ENCODE data around the gene VNN1.
"Not testable (repeated sequence)": the region's sequence is repeated elsewhere in the genome, so short reads cannot be mapped to it uniquely, and the experiment has no call there.

VNN1 gene

GRCh38 chr6:132686531-132686930 lies 27.3 kb downstream of the VNN1 start:
- Histone ChIP-seq H3K4me1 (ENCODE audit: control insufficient read depth, insufficient read depth, low read length) (no peaks in the 10 kb centered on the region), H3K4me3 (ENCODE audit: low read length) (no peak overlapping the region), H3K9ac (ENCODE audit: low read length) (no peak overlapping the region), H3K36me3 (ENCODE audit: control insufficient read depth, insufficient read depth, low read length) (no peaks in the 10 kb centered on the region), H3K27ac (ENCODE audit: low read depth, low read length) (no peak overlapping the region), H3K27me3 (ENCODE audit: control insufficient read depth, insufficient read depth, low read length) (no peaks in the 10 kb centered on the region)

GRCh38 chr6:132685009-132685408 lies 28.8 kb downstream of the VNN1 start:
- Histone ChIP-seq H3K4me1 (ENCODE audit: control insufficient read depth, insufficient read depth, low read length) (no peaks in the 10 kb centered on the region), H3K36me3 (ENCODE audit: control insufficient read depth, insufficient read depth, low read length) (no peaks in the 10 kb centered on the region), H3K27me3 (ENCODE audit: control insufficient read depth, insufficient read depth, low read length) (no peaks in the 10 kb centered on the region), H3K9ac (ENCODE audit: low read length) (no peak overlapping the region), H3K4me3 (ENCODE audit: low read length) (no peak overlapping the region), H3K27ac (ENCODE audit: low read depth, low read length) (no peak overlapping the region)

- Histone ChIP-seq H3K4me3 (ENCODE audit: low read length) (no peak overlapping the region), H3K27ac (ENCODE audit: low read depth, low read length) (no peak overlapping the region), H3K4me1 (ENCODE audit: control insufficient read depth, insufficient read depth, low read length) (no peaks in the 10 kb centered on the region), H3K36me3 (ENCODE audit: control insufficient read depth, insufficient read depth, low read length) (no peaks in the 10 kb centered on the region), H3K27me3 (ENCODE audit: control insufficient read depth, insufficient read depth, low read length) (no peaks in the 10 kb centered on the region), H3K9ac (ENCODE audit: low read length) (no peak overlapping the region)
Observed at GRCh38 chr6:132684272-132684671, 29.6 kb downstream of the VNN1 start.

GRCh38 chr6:132683543-132683942 lies 30.3 kb downstream of the VNN1 start:
- no peaks in the 10 kb centered on the region for H3K4me1 ChIP-seq (ENCODE audit: control insufficient read depth, insufficient read depth, low read length)
- H3K4me3 ChIP-seq (ENCODE audit: low read length) = no peak overlapping the region
- no peak overlapping the region for H3K27ac ChIP-seq (ENCODE audit: low read depth, low read length)
- H3K36me3 ChIP-seq (ENCODE audit: control insufficient read depth, insufficient read depth, low read length) = no peaks in the 10 kb centered on the region
- H3K27me3 ChIP-seq (ENCODE audit: control insufficient read depth, insufficient read depth, low read length) = no peaks in the 10 kb centered on the region
- H3K9ac ChIP-seq (ENCODE audit: low read length) = no peak overlapping the region

GRCh38 chr6:132679094-132679493 lies 34.8 kb downstream of the VNN1 start:
- not testable (repeated sequence) for H3K4me3 ChIP-seq (ENCODE audit: low read length); H3K9ac ChIP-seq (ENCODE audit: low read length); H3K27ac ChIP-seq (ENCODE audit: low read depth, low read length); H3K36me3 ChIP-seq (ENCODE audit: control insufficient read depth, insufficient read depth, low read length); H3K27me3 ChIP-seq (ENCODE audit: control insufficient read depth, insufficient read depth, low read length); H3K4me1 ChIP-seq (ENCODE audit: control insufficient read depth, insufficient read depth, low read length)

- Histone ChIP-seq H3K4me1 (ENCODE audit: control insufficient read depth, insufficient read depth, low read length) (no peaks in the 10 kb centered on the region), H3K9ac (ENCODE audit: low read length) (no peak overlapping the region), H3K27me3 (ENCODE audit: control insufficient read depth, insufficient read depth, low read length) (no peaks in the 10 kb centered on the region), H3K27ac (ENCODE audit: low read depth, low read length) (no peak overlapping the region), H3K4me3 (ENCODE audit: low read length) (no peak overlapping the region), H3K36me3 (ENCODE audit: control insufficient read depth, insufficient read depth, low read length) (no peaks in the 10 kb centered on the region)
Observed at GRCh38 chr6:132675749-132676148, 38.1 kb downstream of the VNN1 start.

- Histone ChIP-seq H3K27me3 (ENCODE audit: control insufficient read depth, insufficient read depth, low read length) (no peaks in the 10 kb centered on the region), H3K36me3 (ENCODE audit: control insufficient read depth, insufficient read depth, low read length) (no peaks in the 10 kb centered on the region), H3K4me1 (ENCODE audit: control insufficient read depth, insufficient read depth, low read length) (no peaks in the 10 kb centered on the region), H3K4me3 (ENCODE audit: low read length) (no peak overlapping the region), H3K9ac (ENCODE audit: low read length) (no peak overlapping the region), H3K27ac (ENCODE audit: low read depth, low read length) (no peak overlapping the region)
Observed at GRCh38 chr6:132675002-132675401, 38.9 kb downstream of the VNN1 start.

- no peak overlapping the region for H3K4me3 ChIP-seq (ENCODE audit: low read length)
- no peaks in the 10 kb centered on the region for H3K36me3 ChIP-seq (ENCODE audit: control insufficient read depth, insufficient read depth, low read length)
- no peak overlapping the region for H3K27ac ChIP-seq (ENCODE audit: low read depth, low read length)
- no peaks in the 10 kb centered on the region for H3K4me1 ChIP-seq (ENCODE audit: control insufficient read depth, insufficient read depth, low read length)
- no peak overlapping the region for H3K9ac ChIP-seq (ENCODE audit: low read length)
- no peaks in the 10 kb centered on the region for H3K27me3 ChIP-seq (ENCODE audit: control insufficient read depth, insufficient read depth, low read length)
Observed at GRCh38 chr6:132673376-132674094, 40.3 kb downstream of the VNN1 start.

GRCh38 chr6:132671295-132671694 lies 42.6 kb downstream of the VNN1 start:
- Histone ChIP-seq H3K36me3 (ENCODE audit: control insufficient read depth, insufficient read depth, low read length) (no peaks in the 10 kb centered on the region), H3K4me3 (ENCODE audit: low read length) (no peak overlapping the region), H3K9ac (ENCODE audit: low read length) (no peak overlapping the region), H3K4me1 (ENCODE audit: control insufficient read depth, insufficient read depth, low read length) (no peaks in the 10 kb centered on the region), H3K27me3 (ENCODE audit: control insufficient read depth, insufficient read depth, low read length) (no peaks in the 10 kb centered on the region), H3K27ac (ENCODE audit: low read depth, low read length) (no peak overlapping the region)

GRCh38 chr6:132669690-132670291 lies 44.1 kb downstream of the VNN1 start:
- H3K36me3 ChIP-seq (ENCODE audit: control insufficient read depth, insufficient read depth, low read length) = no peaks in the 10 kb centered on the region
- no peak overlapping the region for H3K4me3 ChIP-seq (ENCODE audit: low read length)
- no peaks in the 10 kb centered on the region for H3K27me3 ChIP-seq (ENCODE audit: control insufficient read depth, insufficient read depth, low read length)
- no peak overlapping the region for H3K27ac ChIP-seq (ENCODE audit: low read depth, low read length)
- H3K9ac ChIP-seq (ENCODE audit: low read length) = no peak overlapping the region
- H3K4me1 ChIP-seq (ENCODE audit: control insufficient read depth, insufficient read depth, low read length) = no peaks in the 10 kb centered on the region

- H3K4me3 ChIP-seq (ENCODE audit: low read length) = no peak overlapping the region
- no peaks in the 10 kb centered on the region for H3K36me3 ChIP-seq (ENCODE audit: control insufficient read depth, insufficient read depth, low read length)
- H3K27ac ChIP-seq (ENCODE audit: low read depth, low read length) = no peak overlapping the region
- no peak overlapping the region for H3K9ac ChIP-seq (ENCODE audit: low read length)
- H3K4me1 ChIP-seq (ENCODE audit: control insufficient read depth, insufficient read depth, low read length) = no peaks in the 10 kb centered on the region
- H3K27me3 ChIP-seq (ENCODE audit: control insufficient read depth, insufficient read depth, low read length) = no peaks in the 10 kb centered on the region
Observed at GRCh38 chr6:132666118-132666517, 47.7 kb downstream of the VNN1 start.

GRCh38 chr6:132664309-132665034 lies 49.4 kb downstream of the VNN1 start:
- no peak overlapping the region for H3K4me3 ChIP-seq (ENCODE audit: low read length)
- no peak overlapping the region for H3K9ac ChIP-seq (ENCODE audit: low read length)
- no peaks in the 10 kb centered on the region for H3K4me1 ChIP-seq (ENCODE audit: control insufficient read depth, insufficient read depth, low read length)
- no peak overlapping the region for H3K27ac ChIP-seq (ENCODE audit: low read depth, low read length)
- H3K36me3 ChIP-seq (ENCODE audit: control insufficient read depth, insufficient read depth, low read length) = no peaks in the 10 kb centered on the region
- no peaks in the 10 kb centered on the region for H3K27me3 ChIP-seq (ENCODE audit: control insufficient read depth, insufficient read depth, low read length)
